Mononuclear cell (primary cell): Measurements from ENCODE around the gene MRAP. TPM values are rescaled to one million over a fixed set of nuclear protein-coding genes. Genes with fewer than 3 reads are reported as not detected.

Source experiments
- H3K27me3 ChIP-seq: 2 replicates; pipeline ENCODE4 v1.6.0; 2011; ENCODE audit warnings: low read length, control low read depth; ENCODE audit not compliant: insufficient read depth
- H3K4me1 ChIP-seq: 2 replicates; pipeline ENCODE4 v1.5.1; 2011; ENCODE audit warnings: mild to moderate bottlenecking, low read length, control low read depth; ENCODE audit not compliant: insufficient read depth
- H3K4me3 ChIP-seq: 2 replicates; pipeline ENCODE4 v1.5.1; 2011; ENCODE audit warnings: mild to moderate bottlenecking, low read length, moderate library complexity
- H3K9me3 ChIP-seq: 2 replicates; pipeline ENCODE4 v1.5.1; 2011; ENCODE audit warnings: low read depth, mild to moderate bottlenecking, control low read depth, low read length
- total RNA-seq: library from RNA; depleted of rRNA; stranded (reverse); fragments of >200 nt; gene quantifications from one replicate; pipeline ENCODE4 v1.2.3, GENCODE V29; 2012

The MRAP gene
- total RNA-seq, 1 donor = not detected

DNA sequence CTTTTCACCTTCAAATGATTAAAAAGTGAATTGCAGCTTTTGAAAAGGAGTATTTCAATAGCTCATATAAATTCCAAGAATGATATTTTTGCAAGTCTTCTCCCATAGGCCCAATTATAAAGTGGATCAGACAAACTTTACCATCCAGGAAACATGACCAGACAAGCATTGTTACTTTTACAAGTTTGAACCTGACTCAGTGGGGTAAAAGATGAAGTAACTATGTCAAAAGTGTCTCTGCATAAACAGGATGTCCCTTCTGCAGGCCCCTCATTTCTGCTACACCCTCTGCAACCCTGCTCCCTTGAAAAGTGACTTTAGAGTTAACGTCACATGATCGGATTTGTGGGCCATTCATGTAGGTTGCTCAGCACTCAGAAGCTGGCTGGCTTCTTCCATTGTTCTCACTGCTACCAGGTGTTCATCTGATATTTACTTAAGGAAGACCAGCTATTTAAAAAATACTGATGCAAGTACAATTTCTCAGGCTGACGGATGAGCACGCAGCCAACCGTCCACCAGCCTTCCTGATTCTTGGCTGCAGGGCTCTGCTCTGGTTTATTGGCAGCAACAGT, 61.8 kb downstream of the MRAP start:
- Histone ChIP-seq H3K9me3 (no peaks in the 10 kb centered on the region), H3K4me3 (no peak overlapping the region)

More for the DNA sequence above, 61.8 kb downstream of the MRAP start:
- Histone ChIP-seq H3K4me1 (no peaks in the 10 kb centered on the region), H3K27me3 (no peaks in the 10 kb centered on the region)

Other genes with a start within 250 kb of the MRAP start
- 3.1 TPM for gene MIS18A, start 19.8 kb upstream of the MRAP start, total RNA-seq
- gene URB1, start 94.2 kb downstream of the MRAP start, total RNA-seq = 3.5 TPM
- 4.9 TPM for gene EVA1C, start 113.9 kb downstream of the MRAP start, total RNA-seq